HUDEP-2 (cell line): Measurements from ENCODE around the gene LARGE1.

Source experiments
- DNase-seq, 76 experiments: peaks; one replicate each; lab custom pipeline; 2025; ENCODE audit not compliant: unreplicated experiment in 76 of 76; lab: John Stamatoyannopoulos, UW

The LARGE1 gene

GRCh38 chr22:33741025-33741424 lies 179.3 kb downstream of the LARGE1 start:
- DNase-seq = no peak

GRCh38 chr22:33739516-33739915 lies 180.8 kb downstream of the LARGE1 start:
- no peak for DNase-seq

- no peak for DNase-seq
Measured at GRCh38 chr22:33737662-33738061, 182.6 kb downstream of the LARGE1 start.

- DNase-seq = no peak
Measured at GRCh38 chr22:33735978-33736377, 184.3 kb downstream of the LARGE1 start.

GRCh38 chr22:33728847-33729246 lies 191.4 kb downstream of the LARGE1 start:
- no peak for DNase-seq

- no peak for DNase-seq
Measured at GRCh38 chr22:33726294-33726734, 194.0 kb downstream of the LARGE1 start.

GRCh38 chr22:33723915-33724314 lies 196.4 kb downstream of the LARGE1 start:
- no peak for DNase-seq

GRCh38 chr22:33722816-33723215 lies 197.5 kb downstream of the LARGE1 start:
- DNase-seq = no peak

GRCh38 chr22:33720166-33720878 lies 200.0 kb downstream of the LARGE1 start:
- no peak for DNase-seq

GRCh38 chr22:33717694-33718396 lies 202.4 kb downstream of the LARGE1 start:
- no peak for DNase-seq

- DNase-seq = no peak
Measured at GRCh38 chr22:33715237-33715985, 204.9 kb downstream of the LARGE1 start.

- no peak for DNase-seq
Measured at GRCh38 chr22:33710326-33710725, 209.9 kb downstream of the LARGE1 start.

GRCh38 chr22:33707581-33707980 lies 212.7 kb downstream of the LARGE1 start:
- DNase-seq = no peak

- no peak for DNase-seq
Measured at GRCh38 chr22:33706100-33706499, 214.2 kb downstream of the LARGE1 start.

- DNase-seq = no peak
Measured at GRCh38 chr22:33699176-33699575, 221.1 kb downstream of the LARGE1 start.

GRCh38 chr22:33697640-33698039 lies 222.6 kb downstream of the LARGE1 start:
- no peak for DNase-seq

GRCh38 chr22:33691057-33691630 lies 229.1 kb downstream of the LARGE1 start:
- DNase-seq = no peak

- no peak for DNase-seq
Measured at GRCh38 chr22:33688903-33689302, 231.4 kb downstream of the LARGE1 start.

- DNase-seq = no peak
Measured at GRCh38 chr22:33687464-33687863, 232.8 kb downstream of the LARGE1 start.

- no peak for DNase-seq
Measured at GRCh38 chr22:33684087-33684486, 236.2 kb downstream of the LARGE1 start.

GRCh38 chr22:33682927-33683326 lies 237.3 kb downstream of the LARGE1 start:
- DNase-seq = no peak
